Adrenal gland (tissue), 12 donors: ENCODE data around the gene UTP11. TPM values are rescaled to one million over a fixed set of nuclear protein-coding genes. Genes with fewer than 3 reads are reported as not detected.

Experiments
- DNase-seq, 7 donors: peaks; one replicate each; pipeline ENCODE4 v3.0.0-alpha.2; 2019 to 2020
- H3K27ac ChIP-seq, 5 donors: fragments of 200-600 bp; sonication (generic) in 4 of 5; 1 replicate in 3 of 5; 2 replicates in 2 of 5; pipeline versions ENCODE4 v1.5.1 to v1.8.0; 2016 to 2020; ENCODE audit warnings: mild to moderate bottlenecking in 1 of 5
- H3K27me3 ChIP-seq: fragments of 200-600 bp; 2 replicates; pipeline ENCODE4 v1.8.0; 2021
- H3K36me3 ChIP-seq, 2 donors: fragments of 200-600 bp; replicated peaks in 1 of 2; 1 replicate in 1 of 2; 2 replicates in 1 of 2; pipeline versions ENCODE4 v1.5.1 to v1.8.0; 2018 to 2022
- H3K4me1 ChIP-seq, 2 donors: fragments of 200-600 bp; replicated peaks in 1 of 2; 1 replicate in 1 of 2; 2 replicates in 1 of 2; pipeline versions ENCODE4 v1.5.1 to v1.8.0; 2018 to 2021
- H3K4me3 ChIP-seq, 4 donors: fragments of 200-600 bp; sonication (generic) in 3 of 4; one replicate each; pipeline ENCODE4 v1.5.1; 2016 to 2018
- H3K9me3 ChIP-seq, 3 donors: fragments of 200-600 bp; sonication (generic) in 1 of 3; replicated peaks in 1 of 3; 1 replicate in 2 of 3; 2 replicates in 1 of 3; pipeline versions ENCODE4 v1.5.1 to v1.8.0; 2016 to 2021
- CTCF ChIP-seq, 6 experiments: fragments of 450-650 bp in 4 of 6; fragments of 200-600 bp in 2 of 6; sonication (generic) in 1 of 6; IDR thresholded peaks; 1 replicate in 5 of 6; 2 replicates in 1 of 6; pipeline versions ENCODE4 v1.5.1 to v1.8.0; 2016 to 2021; ENCODE audit warnings: antibody characterized with exemption in 6 of 6, mild to moderate bottlenecking in 2 of 6, moderate library complexity in 1 of 6
- POLR2A ChIP-seq, 2 donors: fragments of 450-650 bp; IDR thresholded peaks; one replicate each; pipeline ENCODE4 v1.6.1; 2017; ENCODE audit warnings: antibody characterized with exemption in 2 of 2, mild to moderate bottlenecking in 2 of 2, moderate library complexity in 1 of 2
- WGBS, 4 donors: extraction: QIAGEN DNeasy Blood & Tissue Kit in 2 of 4; methylation state at CpG; one replicate each; pipeline versions ENCODE4 v1.1.5 to v1.1.7; 2013 to 2017; 5-methylcytosine and 5-hydroxymethylcytosine counted together
- intact Hi-C, 2 donors: fragments of 100-400 bp; cut with DNase I; formaldehyde crosslinking; loops; one replicate each; pipeline versions ENCODE4 v1.14.1 to v1.15.0; 2022 to 2023
- polyA plus RNA-seq, 3 donors: library from polyadenylated mRNA; stranded (reverse); fragments of 200-250 nt in 2 of 3; fragments of 350-450 nt in 1 of 3; fragmentation: Illumina TruSeq in 1 of 3; extraction: RNeasy Lipid Tissue Mini Kit (QIAGEN cat#74804) in 1 of 3; gene quantifications; one replicate each; pipeline ENCODE4 v1.2.3, GENCODE V29; 2013 to 2014
- total RNA-seq, 9 donors: library from RNA; depleted of rRNA in 4 of 9; stranded (reverse); fragments of >200 nt in 4 of 9; fragments of 120-200 nt in 1 of 9; fragmentation: NEBNext Ultra II Directional in 1 of 9; extraction: Animal tissue kit (Norgen Biotek cat#: 25700) in 1 of 9; gene quantifications; one replicate each; pipeline versions ENCODE4 v1.1.0 to v1.2.4, GENCODE V29; 2013 to 2023
- donor health status: healthy with polysubstance abuse.
- donor health status: Bipolar disorder and iron deficiency.
- donor health status: DM: yes; HTN: yes; CAD: no.
- donor health status: DM: no; HTN: no; CAD: no.
- donor health status: DM: no; HTN: no; CAD: no.
- donor health status: DM: yes; HTN: yes; CAD: no.

Gene UTP11
- total and polyA plus RNA-seq, 12 donors: 16.0 to 133 (median 37.4) TPM

DNA sequence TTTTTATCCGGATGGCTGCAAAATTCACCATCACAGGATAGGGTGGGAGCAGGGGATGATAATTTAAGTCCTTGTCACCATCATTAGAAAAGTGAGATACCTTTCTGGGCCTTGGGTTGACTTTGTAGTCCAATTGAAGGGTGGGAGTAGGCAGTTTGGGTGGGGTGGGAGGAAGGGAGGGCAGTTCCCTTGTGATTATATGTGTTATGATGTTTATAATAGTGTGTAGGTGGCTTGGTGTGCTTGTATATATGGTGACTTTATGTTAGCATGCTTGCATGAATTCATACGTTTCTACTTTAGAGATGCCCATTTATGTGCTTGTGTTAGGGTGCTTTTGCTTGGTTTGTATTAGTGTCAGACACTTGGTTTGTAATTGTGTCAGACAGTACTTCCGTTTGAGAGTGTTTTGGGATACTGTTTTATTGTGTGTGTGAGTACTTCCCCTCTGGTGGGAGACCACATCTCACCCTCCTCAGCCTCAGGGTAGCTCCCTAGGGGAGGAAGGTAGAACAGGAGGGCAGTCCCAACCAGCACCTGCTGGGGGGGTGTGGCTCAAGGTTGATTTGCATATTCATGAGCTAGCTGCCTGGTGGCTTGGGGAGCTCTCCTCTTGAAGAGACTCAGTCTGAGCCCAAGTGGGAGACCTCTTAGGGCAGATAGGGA is 40.3 kb downstream of the UTP11 start:
- H3K27me3 ChIP-seq: no peaks in the 10 kb centered on the region
- no peaks in the 10 kb centered on the region for H3K36me3 ChIP-seq
- H3K4me3 ChIP-seq: no peak overlapping the region
- intact Hi-C loops: no loop called here
- no peak for DNase-seq
- H3K27ac ChIP-seq: no peak overlapping the region
- no peaks in the 10 kb centered on the region for H3K4me1 ChIP-seq
- H3K9me3 ChIP-seq: no peaks in the 10 kb centered on the region
- WGBS, 4 donors: 52 to 76% (median 68%) methylated on average over 3 of the region's 3 CpGs
- TF ChIP-seq POLR2A (IDR thresholded peaks at IDR 0.05): no peak
- no peak for TF ChIP-seq CTCF (IDR thresholded peaks at IDR 0.05)

GRCh38 chr1:38053416-38054091 is 41.0 kb downstream of the UTP11 start:
- TF ChIP-seq POLR2A (IDR thresholded peaks at IDR 0.05): no peak
- no peak for TF ChIP-seq CTCF (IDR thresholded peaks at IDR 0.05)
- 78 to 87% (median 79%) methylated on average over 5 to 7 of the region's 7 CpGs for WGBS, 4 donors
- intact Hi-C loops: no loop called here

DNA sequence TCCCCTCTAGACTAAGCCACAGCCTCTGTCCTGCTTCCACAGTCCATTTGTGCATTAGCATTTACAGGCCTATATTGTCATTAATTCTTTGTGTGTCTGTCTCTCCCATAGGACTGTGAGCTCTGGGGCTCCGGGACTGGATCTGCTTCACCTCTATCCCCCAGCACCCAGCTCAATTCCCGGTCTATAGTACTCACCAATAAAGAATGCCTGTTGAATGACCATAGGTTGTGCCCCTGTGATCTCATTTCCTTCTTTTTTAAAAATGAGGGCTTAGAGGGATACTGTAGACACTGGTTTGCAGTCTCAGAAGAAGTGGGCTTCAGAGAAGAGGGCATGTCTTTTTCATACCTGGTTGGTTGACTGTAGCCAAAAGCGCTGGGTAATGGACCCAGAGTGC is 42.9 kb downstream of the UTP11 start:
- no peak for DNase-seq
- Histone ChIP-seq H3K36me3 (no peaks in the 10 kb centered on the region), H3K27me3 (no peaks in the 10 kb centered on the region), H3K4me1 (no peaks in the 10 kb centered on the region), H3K4me3 (no peak overlapping the region), H3K27ac (no peak overlapping the region), H3K9me3 (no peaks in the 10 kb centered on the region)
- WGBS, 4 donors: 94 to 100% (median 95%) methylated on average over 3 of the region's 3 CpGs
- intact Hi-C loops: no loop called here
- TF ChIP-seq POLR2A (IDR thresholded peaks at IDR 0.05) (no peak), CTCF (IDR thresholded peaks at IDR 0.05) (no peak)

More at GRCh38 chr1:38053416-38054091, 41.0 kb downstream of the UTP11 start:
- no peak overlapping the region for H3K4me3 ChIP-seq
- H3K27ac ChIP-seq: no peak overlapping the region
- H3K27me3 ChIP-seq: no peaks in the 10 kb centered on the region
- H3K4me1 ChIP-seq: no peaks in the 10 kb centered on the region
- no peaks in the 10 kb centered on the region for H3K36me3 ChIP-seq
- no peaks in the 10 kb centered on the region for H3K9me3 ChIP-seq
- no peak for DNase-seq

DNA sequence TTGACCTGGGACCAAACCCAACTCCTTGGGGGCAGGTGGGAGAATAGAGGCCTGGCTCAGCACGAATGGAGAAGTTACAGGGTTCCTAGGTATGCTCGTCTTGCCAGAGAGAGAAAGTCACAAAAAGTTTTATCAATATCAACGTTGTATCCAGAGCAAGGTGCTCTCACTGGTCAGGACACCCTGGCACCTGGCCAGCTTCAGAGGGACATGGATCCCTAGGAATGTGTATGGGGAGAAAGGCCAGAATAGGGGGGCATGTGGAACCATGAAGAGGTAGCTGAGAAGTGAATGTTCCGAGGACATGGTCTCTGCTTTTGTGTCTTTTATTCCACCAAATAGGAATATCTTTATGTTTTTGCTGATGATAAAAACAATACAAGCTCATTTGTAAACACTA is 43.4 kb downstream of the UTP11 start:
- Histone ChIP-seq H3K27me3 (no peaks in the 10 kb centered on the region), H3K27ac (no peak overlapping the region), H3K9me3 (no peaks in the 10 kb centered on the region), H3K4me1 (no peaks in the 10 kb centered on the region), H3K36me3 (no peaks in the 10 kb centered on the region), H3K4me3 (no peak overlapping the region)
- WGBS, 4 donors: 66 to 79% (median 73%) methylated on average over 4 of the region's 4 CpGs
- intact Hi-C loops: no loop called here
- TF ChIP-seq POLR2A (IDR thresholded peaks at IDR 0.05) (no peak), CTCF (IDR thresholded peaks at IDR 0.05) (no peak)
- no peak for DNase-seq
